HCT116 (cell line): Measurements from ENCODE around the gene UNC80.

ENCODE experiments used
- POLR2A ChIP-seq: IDR thresholded peaks from 2 replicates; pipeline ENCODE4 v1.7.0; 2011; ENCODE audit warnings: borderline replicate concordance; ENCODE audit not compliant: insufficient read depth, insufficient read length; ENCODE audit errors: extremely low read depth
- YY1 ChIP-seq: IDR thresholded peaks from 2 replicates; pipeline ENCODE4 v1.6.1; 2011; ENCODE audit warnings: low read length, low read depth, moderate library complexity, mild to moderate bottlenecking; ENCODE audit not compliant: insufficient replicate concordance; ENCODE audit errors: extremely low read depth
- TF ChIP-seq, protein P1 (sequence below), 3 experiments: fragments of 200-600 bp in 1 of 3; sonication (generic) in 1 of 3; IDR thresholded peaks in 2 of 3; conservative IDR thresholded peaks in 1 of 3; 2 replicates each; pipeline ENCODE4 v1.5.1; 2012 to 2017; ENCODE audit warnings: low read depth in 2 of 3, low read length in 2 of 3, antibody characterized with exemption in 1 of 3, borderline replicate concordance in 1 of 3, control low read depth in 1 of 3, mild to moderate bottlenecking in 1 of 3, mixed read lengths in 1 of 3, mixed run types in 1 of 3, moderate library complexity in 1 of 3; ENCODE audit not compliant: insufficient read depth in 1 of 3

DNA sequence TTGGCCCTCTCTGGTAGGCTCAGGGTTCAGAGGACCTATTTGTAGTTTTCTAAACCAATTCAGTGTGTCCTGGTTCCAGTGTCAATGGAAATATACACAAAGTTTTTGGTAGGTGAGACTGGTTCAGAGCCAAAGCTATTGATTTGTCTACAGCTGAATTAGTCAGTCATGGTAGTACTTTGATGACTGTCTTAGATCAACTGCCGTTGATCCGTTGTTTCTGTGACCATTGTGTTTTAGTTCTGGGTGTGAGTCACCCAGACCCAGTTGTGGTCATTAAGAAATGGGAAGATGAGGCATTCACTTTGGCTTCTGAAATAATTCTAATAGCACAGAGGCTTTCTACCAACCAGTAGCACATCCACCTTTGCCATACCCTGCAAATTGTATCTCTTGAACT is 214.8 kb downstream of the UNC80 start:
- TF ChIP-seq POLR2A (no peak), YY1 (no peak)
- TF ChIP-seq, protein P1, sequence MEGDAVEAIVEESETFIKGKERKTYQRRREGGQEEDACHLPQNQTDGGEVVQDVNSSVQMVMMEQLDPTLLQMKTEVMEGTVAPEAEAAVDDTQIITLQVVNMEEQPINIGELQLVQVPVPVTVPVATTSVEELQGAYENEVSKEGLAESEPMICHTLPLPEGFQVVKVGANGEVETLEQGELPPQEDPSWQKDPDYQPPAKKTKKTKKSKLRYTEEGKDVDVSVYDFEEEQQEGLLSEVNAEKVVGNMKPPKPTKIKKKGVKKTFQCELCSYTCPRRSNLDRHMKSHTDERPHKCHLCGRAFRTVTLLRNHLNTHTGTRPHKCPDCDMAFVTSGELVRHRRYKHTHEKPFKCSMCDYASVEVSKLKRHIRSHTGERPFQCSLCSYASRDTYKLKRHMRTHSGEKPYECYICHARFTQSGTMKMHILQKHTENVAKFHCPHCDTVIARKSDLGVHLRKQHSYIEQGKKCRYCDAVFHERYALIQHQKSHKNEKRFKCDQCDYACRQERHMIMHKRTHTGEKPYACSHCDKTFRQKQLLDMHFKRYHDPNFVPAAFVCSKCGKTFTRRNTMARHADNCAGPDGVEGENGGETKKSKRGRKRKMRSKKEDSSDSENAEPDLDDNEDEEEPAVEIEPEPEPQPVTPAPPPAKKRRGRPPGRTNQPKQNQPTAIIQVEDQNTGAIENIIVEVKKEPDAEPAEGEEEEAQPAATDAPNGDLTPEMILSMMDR (IDR thresholded peaks at IDR 0.05 in 2 of 3, conservative IDR thresholded peaks at IDR 0.05 in 1 of 3; ENCODE audit: borderline replicate concordance in 1 of 3, insufficient read depth in 1 of 3, low read depth in 2 of 3, low read length in 2 of 3), result no peak
